IMR-90 (cell line): Measurements from ENCODE around the gene AMBRA1. TPM values are rescaled to one million over a fixed set of nuclear protein-coding genes. Genes with fewer than 3 reads are reported as not detected.
A peak's percentile ranks its signal among the peaks of the same experiment; 100 is the strongest.

Experiments
- ATAC-seq: fragments of 200-7000 bp; cut with Tn5 transposase; 2 replicates; pipeline ENCODE4 v1.9.1; 2020; ENCODE audit warnings: low read depth, mild to moderate bottlenecking, moderate library complexity
- BruUV-seq: library from RNA; stranded (reverse); fragments of 400-500 nt; replicated peaks from 2 replicates; lab custom pipeline; 2021; lab: Mats Ljungman, UMichigan
- CTCF ChIA-PET: fragments of 300-600 bp; formaldehyde crosslinking; extraction: SDS; loops from one replicate; lab custom pipeline; 2021; ENCODE audit warnings: antibody characterized with exemption; lab: Yijun Ruan, JAX
- POLR2A ChIA-PET: fragments of 300-600 bp; sonication (Branson Sonifier 250); formaldehyde crosslinking; loops from one replicate; lab custom pipeline; 2022; ENCODE audit warnings: antibody characterized with exemption; ENCODE audit not compliant: unreplicated experiment; lab: Charles Lee
- DNase-seq: peaks from one replicate; pipeline ENCODE4 v3.0.0; 2013
- H2AFZ ChIP-seq: replicated peaks from 2 replicates; pipeline ENCODE3; 2013; ENCODE audit warnings: low read length, mild to moderate bottlenecking; ENCODE audit not compliant: poor library complexity
- H2AK5ac ChIP-seq: 2 replicates; pipeline ENCODE4 v1.6.1; 2013; ENCODE audit warnings: low read depth, low read length, inconsistent platforms
- H2AK9ac ChIP-seq: replicated peaks from 2 replicates; pipeline ENCODE3; 2013; ENCODE audit warnings: mild to moderate bottlenecking, low read depth, low read length, moderate library complexity; ENCODE audit not compliant: poor library complexity
- H2BK120ac ChIP-seq: 2 replicates; pipeline ENCODE4 v1.6.1; 2013; ENCODE audit warnings: low read depth, low read length, inconsistent platforms
- H2BK15ac ChIP-seq: 3 replicates; pipeline ENCODE4 v1.6.1; 2013; ENCODE audit warnings: low read depth, low read length, inconsistent platforms
- H2BK20ac ChIP-seq: 2 replicates; pipeline ENCODE4 v1.6.1; 2013; ENCODE audit warnings: low read depth, mild to moderate bottlenecking, inconsistent platforms, low read length, moderate library complexity
- H2BK5ac ChIP-seq: 2 replicates; pipeline ENCODE4 v1.6.1; 2013; ENCODE audit warnings: mild to moderate bottlenecking, low read depth, low read length, inconsistent platforms; ENCODE audit not compliant: poor library complexity, severe bottlenecking
- H3K14ac ChIP-seq: replicated peaks from 2 replicates; pipeline ENCODE4 v1.6.1; 2013; ENCODE audit warnings: low read depth, low read length, inconsistent platforms
- H3K18ac ChIP-seq: 2 replicates; pipeline ENCODE4 v1.6.1; 2013; ENCODE audit warnings: low read depth, low read length, control low read depth
- H3K23ac ChIP-seq: 2 replicates; pipeline ENCODE4 v1.6.1; 2013; ENCODE audit warnings: low read depth, low read length, inconsistent platforms
- H3K27ac ChIP-seq: 2 replicates; pipeline ENCODE4 v1.5.1; 2013; ENCODE audit warnings: mild to moderate bottlenecking, control low read depth, low read length; ENCODE audit not compliant: insufficient read depth
- H3K27me3 ChIP-seq: 2 replicates; pipeline ENCODE4 v1.6.1; 2013; ENCODE audit warnings: low read length; ENCODE audit not compliant: control insufficient read depth, insufficient read depth
- H3K36me3 ChIP-seq: 2 replicates; pipeline ENCODE4 v1.6.1; 2013; ENCODE audit warnings: low read length, mixed read lengths; ENCODE audit not compliant: control insufficient read depth, insufficient read depth
- H3K4ac ChIP-seq: 2 replicates; pipeline ENCODE4 v1.6.1; 2013; ENCODE audit warnings: low read depth, low read length, inconsistent platforms
- H3K4me1 ChIP-seq: 2 replicates; pipeline ENCODE4 v1.6.1; 2013; ENCODE audit warnings: low read length, mixed read lengths; ENCODE audit not compliant: control insufficient read depth, insufficient read depth
- H3K4me2 ChIP-seq: 2 replicates; pipeline ENCODE4 v1.6.1; 2013; ENCODE audit warnings: low read depth, mild to moderate bottlenecking, control low read depth, low read length, moderate library complexity
- H3K4me3 ChIP-seq: 2 replicates; pipeline ENCODE4 v1.5.1; 2013; ENCODE audit warnings: low read depth, mild to moderate bottlenecking, control low read depth, low read length, moderate library complexity; ENCODE audit not compliant: insufficient read depth
- H3K56ac ChIP-seq: 2 replicates; pipeline ENCODE4 v1.6.1; 2013; ENCODE audit warnings: low read length, inconsistent platforms; ENCODE audit not compliant: insufficient read depth; ENCODE audit errors: extremely low read depth
- H3K79me1 ChIP-seq, 2 experiments: 2 replicates each; pipeline ENCODE4 v1.6.1; 2013; ENCODE audit warnings: low read length in 2 of 2, inconsistent platforms in 1 of 2, low read depth in 1 of 2
- H3K9ac ChIP-seq: 2 replicates; pipeline ENCODE4 v1.6.1; 2013; ENCODE audit warnings: low read depth, low read length, control low read depth
- H3K9me1 ChIP-seq: 2 replicates; pipeline ENCODE4 v1.6.1; 2013; ENCODE audit warnings: low read length, inconsistent platforms; ENCODE audit not compliant: insufficient read depth
- H3K9me3 ChIP-seq: 2 replicates; pipeline ENCODE4 v1.6.1; 2013; ENCODE audit warnings: low read length; ENCODE audit not compliant: control insufficient read depth, insufficient read depth
- H4K20me1 ChIP-seq: 2 replicates; pipeline ENCODE4 v1.6.1; 2013; ENCODE audit warnings: low read length, inconsistent platforms; ENCODE audit not compliant: insufficient read depth
- H4K5ac ChIP-seq: 2 replicates; pipeline ENCODE4 v1.6.1; 2013; ENCODE audit warnings: mild to moderate bottlenecking, low read depth, low read length, control low read depth
- H4K8ac ChIP-seq, 2 experiments: 2 replicates each; pipeline ENCODE4 v1.6.1; 2013; ENCODE audit warnings: low read depth in 2 of 2, low read length in 2 of 2, control low read depth in 1 of 2, inconsistent platforms in 1 of 2
- H4K91ac ChIP-seq: 2 replicates; pipeline ENCODE4 v1.6.1; 2013; ENCODE audit warnings: low read depth, low read length, inconsistent platforms; ENCODE audit not compliant: insufficient read depth
- MAZ ChIP-seq: IDR thresholded peaks from 2 replicates; pipeline ENCODE4 v1.6.1; 2012; ENCODE audit warnings: low read depth, mild to moderate bottlenecking, low read length, improper control_type of control experiment, moderate library complexity, borderline replicate concordance
- NFE2L2 ChIP-seq: fragments of 150-350 bp; IDR thresholded peaks from 2 replicates; pipeline ENCODE4 v1.6.1; 2016; ENCODE audit warnings: low read depth, mild to moderate bottlenecking, low read length
- RAD21 ChIP-seq: IDR thresholded peaks from 2 replicates; pipeline ENCODE4 v1.6.1; 2012; ENCODE audit warnings: low read length, improper control_type of control experiment
- SMC3 ChIP-seq: fragments of 150-350 bp; IDR thresholded peaks from 2 replicates; pipeline ENCODE4 v1.6.1; 2016; ENCODE audit warnings: low read depth, mild to moderate bottlenecking, antibody characterized with exemption, low read length, moderate library complexity
- USF2 ChIP-seq: fragments of 150-350 bp; IDR thresholded peaks from 2 replicates; pipeline ENCODE4 v1.6.1; 2017; ENCODE audit warnings: mild to moderate bottlenecking, antibody characterized with exemption, low read length, low read depth
- WGBS, 2 experiments: methylation state at CpG; one replicate each; pipeline versions ENCODE4 v1.1.5 to v1.1.7; 2013; ENCODE audit warnings: missing lambda C conversion rate in 2 of 2; ENCODE audit not compliant: insufficient read length in 1 of 2; ENCODE audit errors: extremely low coverage in 2 of 2; 5-methylcytosine and 5-hydroxymethylcytosine counted together
- dilution Hi-C: fragments of 300-500 bp; cut with HindIII; formaldehyde crosslinking; loops from one replicate; pipeline ENCODE4 v1.14.3; 2018; ENCODE audit warnings: low sequenced_read_pairs; ENCODE audit not compliant: unreplicated experiment
- in situ Hi-C: fragments of 300-500 bp; cut with MboI; formaldehyde crosslinking; loops from 3 replicates; pipeline ENCODE4 v1.14.3; 2019; ENCODE audit warnings: low sequenced_read_pairs, inconsistent platforms, mixed read lengths
- intact Hi-C: fragments of 100-400 bp; cut with micrococcal nuclease; formaldehyde crosslinking; loops from 2 replicates; pipeline ENCODE4 v1.10.0; 2022
- polyA plus RNA-seq, 3 experiments: library from polyadenylated mRNA; depleted of rRNA; stranded (reverse); fragments of >200 nt; gene quantifications; 2 replicates each; pipeline ENCODE4 v1.2.3, GENCODE V29; 2012; ENCODE audit warnings: low replicate concordance in 1 of 3
- total RNA-seq: library from RNA; depleted of rRNA; stranded (reverse); fragments of >200 nt; gene quantifications from 2 replicates; pipeline ENCODE4 v1.2.3, GENCODE V29; 2012
- TF ChIP-seq, protein P1 (sequence below): conservative IDR thresholded peaks from 2 replicates; pipeline ENCODE4 v1.5.1; 2012; ENCODE audit warnings: mild to moderate bottlenecking, low read depth, low read length, improper control_type of control experiment

The AMBRA1 gene
- total and polyA plus RNA-seq, 2 of the 4 experiments (the other 2 are of a cell fraction), result 9.4 to 18.3 TPM

GRCh38 chr11:46383404-46383758 lies 210.4 kb downstream of the AMBRA1 start (continued):
- no peak for TF ChIP-seq USF2

GRCh38 chr11:46382646-46383403 lies 211.0 kb downstream of the AMBRA1 start:
- TF ChIP-seq USF2, result 0 out of 2 replicates have a peak, but pooled peaks have one; percentile 22
- no peak; the same call in 1 of the 2 replicates for TF ChIP-seq MAZ
- TF ChIP-seq SMC3, result peak; percentile 35
- TF ChIP-seq NFE2L2, result no peak
- TF ChIP-seq, protein P1, sequence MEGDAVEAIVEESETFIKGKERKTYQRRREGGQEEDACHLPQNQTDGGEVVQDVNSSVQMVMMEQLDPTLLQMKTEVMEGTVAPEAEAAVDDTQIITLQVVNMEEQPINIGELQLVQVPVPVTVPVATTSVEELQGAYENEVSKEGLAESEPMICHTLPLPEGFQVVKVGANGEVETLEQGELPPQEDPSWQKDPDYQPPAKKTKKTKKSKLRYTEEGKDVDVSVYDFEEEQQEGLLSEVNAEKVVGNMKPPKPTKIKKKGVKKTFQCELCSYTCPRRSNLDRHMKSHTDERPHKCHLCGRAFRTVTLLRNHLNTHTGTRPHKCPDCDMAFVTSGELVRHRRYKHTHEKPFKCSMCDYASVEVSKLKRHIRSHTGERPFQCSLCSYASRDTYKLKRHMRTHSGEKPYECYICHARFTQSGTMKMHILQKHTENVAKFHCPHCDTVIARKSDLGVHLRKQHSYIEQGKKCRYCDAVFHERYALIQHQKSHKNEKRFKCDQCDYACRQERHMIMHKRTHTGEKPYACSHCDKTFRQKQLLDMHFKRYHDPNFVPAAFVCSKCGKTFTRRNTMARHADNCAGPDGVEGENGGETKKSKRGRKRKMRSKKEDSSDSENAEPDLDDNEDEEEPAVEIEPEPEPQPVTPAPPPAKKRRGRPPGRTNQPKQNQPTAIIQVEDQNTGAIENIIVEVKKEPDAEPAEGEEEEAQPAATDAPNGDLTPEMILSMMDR, result peak; percentile 66
- peak; percentile 42 for TF ChIP-seq RAD21
- no TSS peak for BruUV-seq
- peak overlapping the region; percentile 66 for H2AK9ac ChIP-seq
- H4K5ac ChIP-seq, result no peak overlapping the region
- peak; percentile 46 for DNase-seq
- peaks cover 8% of the 10 kb centered on the region for H3K4me1 ChIP-seq
- H2BK20ac ChIP-seq, result no peak overlapping the region
- H3K4ac ChIP-seq, result peak overlapping the region; percentile 65; the same call in 1 of the 2 replicates
- ATAC-seq, result no peak
- no peak overlapping the region for H2AK5ac ChIP-seq
- no peaks in the 10 kb centered on the region for H3K9me3 ChIP-seq
- no peak overlapping the region for H2BK120ac ChIP-seq
- no peak overlapping the region; a peak in 1 of 4 replicates for H4K8ac ChIP-seq
- dilution Hi-C loops, result no loop called here
- peak overlapping the region; percentile 30; the same call in 1 of the 2 replicates for H3K4me3 ChIP-seq
- H3K56ac ChIP-seq, result no peak overlapping the region
- peaks cover 0 to 11% of the 10 kb centered on the region in 2 experiments; a peak in 2 of 4 replicates for H3K79me1 ChIP-seq
- 0 out of 2 replicates have a peak, but pooled peaks cover 5% of the 10 kb centered on the region for H3K9me1 ChIP-seq
- ChIA-PET POLR2A (no interaction called here), CTCF (interaction anchor here (0.5 to 1.5 kb wide), 4 partner anchors 9 to 149 kb away, joined by 3 to 4 read pairs (median 3); partner anchors contain the start of gene CHRM4)
- intact Hi-C loops, result loop anchor here (10.0 kb wide), 1 partner anchor 302 kb away; no protein-coding TSS in a partner anchor
- H3K36me3 ChIP-seq, result no peaks in the 10 kb centered on the region; the same call in 1 of the 2 replicates
- H3K18ac ChIP-seq, result no peak overlapping the region
- peak overlapping the region; percentile 35; the same call in 1 of the 2 replicates for H3K4me2 ChIP-seq
- H3K27me3 ChIP-seq, result peaks cover 3% of the 10 kb centered on the region; the same call in 1 of the 2 replicates
- H3K27ac ChIP-seq, result no peak overlapping the region
- H3K14ac ChIP-seq, result no peak overlapping the region
- peak overlapping the region; percentile 78 for H2AFZ ChIP-seq
- H3K9ac ChIP-seq, result no peak overlapping the region
- no CpG with 5 or more reads among the region's 18 CpGs for WGBS, 2 experiments
- no peak overlapping the region for H2BK15ac ChIP-seq
- H4K20me1 ChIP-seq, result no peaks in the 10 kb centered on the region
- peak overlapping the region; percentile 5; the same call in 1 of the 2 replicates for H3K23ac ChIP-seq
- no peak overlapping the region for H4K91ac ChIP-seq
- no peak overlapping the region for H2BK5ac ChIP-seq
- in situ Hi-C loops, result no loop called here
